ENCODE data around the gene KCNQ4.

KCNQ4 gene

DNA sequence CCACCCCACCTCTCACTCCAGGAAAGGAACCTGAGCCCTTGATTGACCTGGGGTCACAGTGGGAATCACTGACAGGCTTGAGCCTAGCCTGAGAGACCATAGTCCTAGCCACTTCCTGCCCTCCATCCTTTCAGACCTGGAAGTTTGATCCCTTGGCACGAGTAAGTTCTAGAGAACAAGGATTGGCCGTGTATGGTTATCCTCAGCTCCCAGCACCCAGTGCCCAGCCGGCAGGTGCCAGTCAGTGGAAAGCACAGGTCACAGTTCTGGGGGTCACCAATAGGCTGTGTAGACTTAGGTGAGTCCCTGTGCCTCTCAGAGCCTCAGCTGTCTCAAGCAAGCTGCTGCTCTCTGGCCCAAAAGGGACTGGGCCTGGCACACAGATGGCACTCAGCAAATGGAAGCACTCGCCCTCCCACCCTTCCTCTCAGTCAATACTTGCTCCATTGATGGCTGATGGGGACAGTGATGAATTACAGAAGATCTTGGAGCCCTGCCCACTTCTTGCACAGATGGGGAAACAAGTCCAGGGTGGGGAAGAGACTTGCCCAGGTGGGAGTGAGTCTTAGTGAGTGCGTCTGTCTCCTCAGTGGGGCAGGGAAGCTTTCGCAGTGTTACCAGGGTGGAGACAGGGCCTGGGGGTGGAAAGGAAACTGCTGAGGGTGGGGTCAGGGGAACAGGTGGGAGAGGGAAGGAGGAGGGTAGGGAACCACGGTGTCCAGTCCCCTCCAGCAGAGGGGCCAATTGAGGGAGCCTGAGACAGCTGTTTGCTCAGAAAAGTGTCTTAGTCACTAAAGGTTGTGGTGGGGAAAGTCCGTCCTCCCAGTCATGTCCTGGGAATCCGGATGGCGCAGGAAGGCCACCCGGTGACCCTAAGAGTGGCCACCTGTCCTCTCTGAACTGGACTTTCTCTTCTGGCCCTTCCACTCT lies 2.6 kb upstream of the KCNQ4 start:
- DNase-seq, result no peak

DNA sequence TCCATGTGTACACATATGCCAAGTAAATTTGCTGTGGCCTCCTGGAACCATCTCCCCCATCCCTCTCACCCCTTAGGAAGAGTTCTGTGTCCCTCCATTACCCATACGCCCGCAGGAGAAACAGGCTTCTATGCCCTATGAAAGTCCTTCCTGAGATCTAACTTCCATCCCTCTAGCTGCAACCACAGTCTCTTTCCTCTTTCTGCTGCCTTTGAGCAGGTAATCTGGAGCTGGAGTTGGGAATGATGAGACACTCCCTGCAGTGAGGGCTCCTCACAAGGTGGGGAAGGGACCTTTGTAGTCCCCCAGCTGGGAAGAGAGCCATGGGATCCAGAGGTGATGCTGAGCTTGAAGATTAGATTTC lies 2.0 kb upstream of the KCNQ4 start:
- DNase-seq, result no peak

DNA sequence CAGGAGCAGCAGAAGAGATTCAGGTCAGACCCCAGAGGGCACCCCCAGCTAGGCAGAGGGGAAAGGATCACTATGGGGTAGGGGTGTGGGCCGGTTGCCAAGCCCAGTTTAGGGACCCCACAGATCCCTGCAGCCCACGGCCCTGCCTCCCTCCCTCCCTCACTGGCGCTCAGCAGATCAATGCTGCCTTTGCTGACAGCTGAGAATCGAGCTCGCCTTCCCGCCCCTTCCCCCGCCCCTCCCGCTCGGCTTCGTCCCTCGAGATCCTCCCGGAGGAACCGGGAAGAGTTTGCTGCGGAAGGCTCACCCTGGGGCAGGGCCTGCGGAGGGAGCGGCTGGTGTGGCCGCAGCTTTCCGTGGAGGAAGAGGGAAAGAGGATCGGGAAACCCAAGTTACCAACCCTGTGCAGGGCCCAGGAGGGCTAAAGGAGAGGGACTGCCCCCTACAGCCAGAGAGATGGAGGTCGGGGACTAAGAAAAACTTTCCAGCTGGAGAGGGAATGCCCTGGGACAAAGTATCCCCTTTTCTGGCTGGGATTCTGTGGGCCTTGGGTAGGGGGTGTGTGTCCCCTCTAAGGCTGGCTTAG lies 1.1 kb upstream of the KCNQ4 start:
- no peak for DNase-seq

DNA sequence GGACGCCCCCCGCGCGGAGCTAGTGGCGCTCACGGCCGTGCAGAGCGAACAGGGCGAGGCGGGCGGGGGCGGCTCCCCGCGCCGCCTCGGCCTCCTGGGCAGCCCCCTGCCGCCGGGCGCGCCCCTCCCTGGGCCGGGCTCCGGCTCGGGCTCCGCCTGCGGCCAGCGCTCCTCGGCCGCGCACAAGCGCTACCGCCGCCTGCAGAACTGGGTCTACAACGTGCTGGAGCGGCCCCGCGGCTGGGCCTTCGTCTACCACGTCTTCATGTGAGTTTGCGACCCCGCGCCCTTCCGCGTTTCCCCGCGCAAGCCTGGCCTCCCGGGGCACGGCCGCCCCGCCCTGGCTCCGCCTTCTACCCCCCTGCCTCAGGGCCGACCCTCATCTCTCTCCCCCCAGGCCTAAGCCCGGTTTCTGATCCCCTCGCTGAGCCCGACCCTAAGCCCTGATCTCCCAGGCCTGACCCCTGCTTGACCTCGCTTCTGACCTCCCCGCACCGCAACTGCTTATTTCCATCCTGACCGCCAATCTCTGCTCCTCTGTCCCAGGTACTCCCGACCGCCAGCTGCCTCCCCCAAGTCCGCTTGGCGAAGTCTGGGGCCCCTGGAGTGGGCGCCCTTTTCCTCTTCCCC lies 669 bp downstream of the KCNQ4 start:
- DNase-seq, result no peak

DNA sequence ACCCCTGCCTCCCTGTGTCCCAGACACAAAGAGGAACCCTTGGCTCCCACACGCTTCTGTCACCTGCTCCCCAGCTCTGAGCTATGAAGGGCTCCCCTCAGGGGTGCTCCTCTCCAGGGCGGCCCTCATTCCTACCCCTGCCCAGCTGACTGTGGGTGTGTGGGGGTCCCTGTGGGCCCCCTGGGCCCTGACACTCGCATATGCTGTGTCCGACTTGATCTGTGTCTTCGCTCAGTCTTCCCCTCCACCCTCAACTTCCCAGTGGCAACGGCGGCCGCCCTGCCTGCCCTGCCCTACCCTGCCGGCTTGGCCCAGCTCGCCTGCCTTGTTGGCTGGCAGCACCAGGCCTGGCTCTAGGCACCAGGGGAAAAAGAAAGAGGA lies 1.2 kb downstream of the KCNQ4 start:
- DNase-seq, result no peak

DNA sequence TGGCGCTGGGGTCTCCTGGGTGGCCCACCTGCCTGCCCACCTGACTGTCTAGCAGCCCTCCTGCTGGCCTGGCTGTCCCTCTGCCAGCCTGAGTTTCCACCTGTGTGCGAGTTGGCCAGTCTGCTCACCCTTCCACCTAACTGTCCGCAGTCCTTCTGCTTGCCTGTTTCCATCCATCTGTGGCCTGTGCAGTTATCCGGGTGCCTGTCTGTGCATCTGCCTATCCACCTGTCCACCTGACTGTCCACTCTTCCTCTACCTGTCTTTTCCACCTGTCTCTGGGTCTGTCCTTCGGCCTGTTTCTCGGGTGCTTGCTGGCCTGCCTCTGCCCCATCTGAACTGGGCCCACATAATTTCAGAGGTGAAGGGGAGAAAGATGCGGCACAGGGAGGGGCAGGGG lies 1.9 kb downstream of the KCNQ4 start:
- DNase-seq, result no peak

DNA sequence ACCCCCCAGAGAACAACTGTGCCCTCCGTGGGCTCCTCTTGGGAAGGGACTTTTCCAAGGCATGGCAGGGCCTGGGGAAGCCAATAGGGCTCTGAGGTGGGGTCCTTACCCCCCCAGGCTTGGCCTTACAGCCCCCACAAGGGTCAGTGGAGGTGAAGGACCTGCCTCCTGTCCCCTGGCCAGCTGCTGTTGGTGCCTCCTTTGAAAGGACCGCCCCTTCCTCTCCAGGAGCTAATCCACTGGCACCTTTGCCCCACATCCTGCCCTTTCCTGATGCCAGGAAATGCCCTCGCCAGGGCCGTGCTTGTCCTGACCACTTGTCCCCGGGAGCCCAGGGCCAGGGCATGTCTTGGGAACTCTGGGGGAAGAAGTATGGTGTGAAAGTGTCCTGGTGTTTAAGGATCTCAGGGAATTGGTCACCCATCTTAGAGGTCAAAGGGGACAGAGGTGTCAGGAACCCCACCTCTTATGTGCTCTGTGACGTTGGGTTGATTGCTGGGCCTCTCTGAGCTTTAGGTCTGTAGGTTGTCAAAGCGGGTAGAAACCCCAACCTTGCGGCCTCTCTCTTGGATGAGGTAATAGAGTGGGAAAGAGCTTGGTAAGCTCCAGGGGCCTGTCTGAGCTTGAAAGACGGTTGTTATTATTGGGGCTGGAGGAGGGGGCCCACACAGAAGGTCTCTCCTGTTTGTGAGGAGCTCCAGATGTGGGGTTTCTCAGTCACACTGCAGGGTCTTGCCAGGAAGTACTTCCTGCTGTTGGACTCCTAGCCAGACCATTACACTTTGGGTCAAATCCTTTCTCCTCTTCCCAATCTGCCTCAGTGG lies 2.8 kb downstream of the KCNQ4 start:
- no peak for DNase-seq

DNA sequence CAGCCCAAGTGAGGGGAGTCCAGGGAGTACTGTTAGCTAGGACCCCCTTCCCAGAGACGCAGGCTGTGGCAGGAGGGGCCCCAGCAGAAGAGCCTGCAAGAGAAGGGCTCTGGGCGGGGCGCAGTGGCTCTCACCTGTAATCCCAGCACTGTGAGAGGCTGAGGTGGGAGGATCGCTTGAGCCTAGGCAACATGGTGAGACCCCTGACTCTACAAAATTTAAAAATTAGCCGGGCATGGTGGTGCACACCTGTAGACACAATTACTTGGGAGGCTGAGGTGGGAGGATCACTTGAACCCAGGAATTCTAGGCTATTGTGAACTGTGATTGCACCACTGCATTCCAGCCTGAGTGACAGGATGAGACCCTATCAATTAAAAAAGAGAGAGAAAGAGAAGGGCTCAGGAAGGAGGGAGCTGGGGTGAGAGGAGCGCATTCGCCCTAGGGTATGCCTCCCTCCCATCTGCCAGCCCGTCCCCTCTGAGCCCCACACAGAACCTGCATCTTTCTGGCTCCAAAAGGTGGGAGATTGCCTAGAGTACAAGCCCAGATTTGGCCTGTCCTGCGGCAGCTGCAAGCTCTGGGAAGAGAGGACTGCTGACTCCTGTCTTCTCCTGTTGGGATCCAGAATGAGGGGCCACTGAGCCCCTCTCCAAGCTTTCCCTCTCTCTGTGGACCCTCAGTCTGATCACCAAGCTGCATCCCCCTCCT lies 3.6 kb downstream of the KCNQ4 start:
- DNase-seq, result no peak

- no peak for DNase-seq
Observed at GRCh38 chr1:40787737-40788560, 4.4 kb downstream of the KCNQ4 start.

GRCh38 chr1:40788561-40789341 lies 5.2 kb downstream of the KCNQ4 start:
- DNase-seq, result no peak

GRCh38 chr1:40789342-40789598 lies 5.7 kb downstream of the KCNQ4 start:
- no peak for DNase-seq

- no peak for DNase-seq
Observed at GRCh38 chr1:40789661-40790430, 6.3 kb downstream of the KCNQ4 start.

DNA sequence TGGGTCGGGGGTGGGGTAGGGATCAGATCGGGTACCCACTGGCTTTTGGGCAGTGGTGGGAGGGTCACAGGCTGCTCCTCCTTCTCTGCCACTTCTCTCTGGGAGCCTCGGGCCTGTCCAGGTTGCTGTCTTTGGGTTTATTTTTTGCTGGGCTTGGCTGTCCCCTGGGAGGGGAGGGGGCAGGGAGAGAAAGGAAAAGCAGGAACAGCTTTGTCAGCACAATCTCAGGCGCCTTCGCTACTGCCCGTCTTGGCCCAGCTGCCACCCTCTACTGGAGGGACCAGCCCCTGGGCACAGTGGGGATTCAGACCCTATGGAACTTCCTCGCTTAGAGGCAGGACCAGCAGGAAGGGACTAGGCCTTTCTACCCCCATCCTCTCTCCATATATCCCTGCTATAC lies 8.4 kb downstream of the KCNQ4 start:
- DNase-seq, result no peak

DNA sequence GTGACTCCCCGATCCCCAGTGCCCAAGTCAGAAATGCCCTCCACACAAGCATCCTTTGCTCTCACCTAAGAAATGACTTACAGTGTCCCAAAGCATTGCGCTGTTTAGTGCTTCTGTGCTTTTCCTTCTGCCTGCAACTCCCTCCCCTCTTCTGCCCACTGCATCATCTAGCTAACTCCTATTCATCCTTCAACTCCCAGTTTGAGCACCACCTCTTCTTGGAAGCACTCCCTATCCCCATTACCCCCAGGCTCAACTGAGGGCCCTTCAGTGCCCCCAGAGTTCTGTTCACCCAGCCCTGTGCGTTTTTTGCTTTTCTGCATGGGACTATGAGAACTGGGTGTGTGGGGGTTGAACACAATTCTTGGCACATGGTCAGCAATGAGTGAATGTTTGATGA lies 10.0 kb downstream of the KCNQ4 start:
- DNase-seq, result no peak

- DNase-seq, result no peak
Observed at GRCh38 chr1:40794048-40794447, 10.5 kb downstream of the KCNQ4 start.

DNA sequence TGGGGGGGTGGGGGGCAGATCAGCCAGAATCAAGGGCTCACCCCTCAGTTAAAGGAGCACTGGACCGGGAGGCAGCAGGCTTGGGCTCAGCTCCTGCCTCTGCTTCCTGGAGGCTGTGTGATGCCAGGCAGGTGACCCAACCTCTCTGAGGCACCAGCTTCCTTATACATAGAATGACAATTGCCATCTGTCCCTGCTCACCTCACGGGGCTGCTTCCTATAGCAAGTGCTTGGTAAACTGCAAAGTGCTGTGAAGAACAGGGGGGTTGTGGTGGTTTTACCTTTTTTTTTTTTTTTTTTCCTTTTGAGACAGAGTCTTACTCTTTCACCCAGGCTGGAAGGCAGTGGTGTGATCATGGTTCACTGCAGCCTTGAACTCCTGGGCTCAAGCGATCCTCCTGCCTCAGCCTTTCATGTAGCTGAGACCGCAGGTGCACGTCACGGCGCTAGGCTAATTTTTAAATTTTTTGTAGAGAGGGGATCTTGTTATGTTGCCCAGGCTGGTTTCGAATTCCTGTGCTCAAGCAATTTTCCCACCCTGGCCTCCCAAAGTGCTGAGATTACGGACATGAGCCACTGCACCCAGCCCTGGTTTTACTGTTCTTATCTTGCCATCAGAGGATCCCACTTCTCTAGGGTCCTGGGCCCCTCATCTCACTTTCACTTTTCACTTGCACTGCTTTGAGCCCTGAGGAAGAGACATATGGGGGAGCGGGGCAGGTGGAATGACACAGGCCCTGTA lies 11.6 kb downstream of the KCNQ4 start:
- DNase-seq, result no peak

DNA sequence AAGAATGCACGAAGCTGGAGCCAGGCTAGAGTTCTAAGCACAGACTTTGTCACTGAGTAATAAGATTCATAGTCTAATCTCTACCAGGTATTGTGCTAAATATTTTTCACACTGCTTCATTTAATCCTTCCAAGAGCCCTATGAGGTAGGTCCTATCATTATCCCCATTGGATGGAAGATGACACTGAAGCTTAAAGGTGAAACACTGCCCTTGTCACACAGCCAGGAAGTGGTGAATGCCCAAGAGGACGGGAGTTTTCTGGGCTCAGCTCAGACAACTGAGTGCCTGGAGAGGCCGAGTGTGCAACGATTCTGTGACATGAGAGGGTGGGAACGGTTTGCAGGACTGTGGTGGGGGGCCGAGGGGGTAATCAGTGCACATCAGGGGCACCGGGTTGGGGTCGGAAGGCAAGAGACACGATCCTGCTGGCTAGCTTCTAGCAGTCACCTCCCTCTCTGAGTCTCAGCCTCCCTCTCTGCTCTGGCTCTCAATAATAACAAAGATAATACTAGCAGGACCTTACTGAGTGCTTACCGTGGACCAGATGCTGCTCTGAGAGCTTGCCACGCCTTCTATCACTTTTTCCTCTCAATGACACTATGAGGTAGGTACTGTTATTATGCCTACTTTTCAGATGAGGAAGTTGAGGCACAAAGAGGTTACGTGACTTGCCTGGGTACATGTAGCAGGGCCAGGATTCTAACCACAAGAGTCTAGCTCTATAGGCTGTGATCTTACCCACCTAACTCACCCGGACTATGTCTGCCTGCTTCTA lies 12.4 kb downstream of the KCNQ4 start:
- no peak for DNase-seq

- DNase-seq, result no peak
Observed at GRCh38 chr1:40796939-40797667, 13.5 kb downstream of the KCNQ4 start.

Measured in activated naive CD4-positive, alpha-beta T cell (primary cell).